ENCODE results near the gene TBX5.

DNA sequence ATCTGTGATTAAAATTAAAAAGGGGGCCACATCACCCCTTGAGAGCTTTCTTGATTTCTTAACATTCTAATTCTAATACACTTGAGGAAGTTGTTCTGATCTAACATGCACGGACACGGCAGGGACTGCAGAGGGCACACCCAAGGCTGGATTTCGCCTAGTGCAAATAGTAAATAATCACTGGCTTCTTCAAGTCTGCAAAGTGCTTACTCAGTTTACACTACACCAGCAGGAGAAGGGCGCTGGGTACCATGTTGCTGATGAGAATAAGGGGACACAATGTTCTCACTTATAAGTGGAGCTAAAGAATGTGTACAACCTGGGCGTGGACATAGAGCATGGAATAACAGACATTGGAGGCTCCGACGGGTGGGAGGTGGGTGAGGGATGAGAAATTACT is 34.2 kb downstream of the TBX5 start:
- TF ChIP-seq, protein P1, sequence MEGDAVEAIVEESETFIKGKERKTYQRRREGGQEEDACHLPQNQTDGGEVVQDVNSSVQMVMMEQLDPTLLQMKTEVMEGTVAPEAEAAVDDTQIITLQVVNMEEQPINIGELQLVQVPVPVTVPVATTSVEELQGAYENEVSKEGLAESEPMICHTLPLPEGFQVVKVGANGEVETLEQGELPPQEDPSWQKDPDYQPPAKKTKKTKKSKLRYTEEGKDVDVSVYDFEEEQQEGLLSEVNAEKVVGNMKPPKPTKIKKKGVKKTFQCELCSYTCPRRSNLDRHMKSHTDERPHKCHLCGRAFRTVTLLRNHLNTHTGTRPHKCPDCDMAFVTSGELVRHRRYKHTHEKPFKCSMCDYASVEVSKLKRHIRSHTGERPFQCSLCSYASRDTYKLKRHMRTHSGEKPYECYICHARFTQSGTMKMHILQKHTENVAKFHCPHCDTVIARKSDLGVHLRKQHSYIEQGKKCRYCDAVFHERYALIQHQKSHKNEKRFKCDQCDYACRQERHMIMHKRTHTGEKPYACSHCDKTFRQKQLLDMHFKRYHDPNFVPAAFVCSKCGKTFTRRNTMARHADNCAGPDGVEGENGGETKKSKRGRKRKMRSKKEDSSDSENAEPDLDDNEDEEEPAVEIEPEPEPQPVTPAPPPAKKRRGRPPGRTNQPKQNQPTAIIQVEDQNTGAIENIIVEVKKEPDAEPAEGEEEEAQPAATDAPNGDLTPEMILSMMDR (IDR thresholded peaks at IDR 0.05) = no peak
- TF ChIP-seq POLR2A (IDR thresholded peaks at IDR 0.05) = no peak

All from right lobe of liver (tissue), 4 donors.